Nephron (organoid): Measurements from ENCODE around the gene CDC42EP1.
"Not testable (repeated sequence)": the region's sequence is repeated elsewhere in the genome, so short reads cannot be mapped to it uniquely, and the experiment has no call there.

Experiments used
- H3K27ac Mint-ChIP-seq, 3 experiments: 2 replicates each; pipeline ENCODE4 v1.8.0; 2020; ENCODE audit warnings: mixed read lengths in 3 of 3, mild to moderate bottlenecking in 2 of 3, moderate library complexity in 1 of 3
- H3K27me3 Mint-ChIP-seq: 2 replicates; pipeline ENCODE4 v1.8.0; 2021; ENCODE audit warnings: low read depth, mild to moderate bottlenecking, moderate library complexity, mixed read lengths
- H3K36me3 Mint-ChIP-seq: 2 replicates; pipeline ENCODE4 v1.8.0; 2020; ENCODE audit warnings: low read depth, mixed read lengths
- H3K4me1 Mint-ChIP-seq: 2 replicates; pipeline ENCODE4 v1.8.0; 2020; ENCODE audit warnings: mixed read lengths
- H3K4me3 Mint-ChIP-seq, 3 experiments: 2 replicates each; pipeline ENCODE4 v1.8.0; 2020; ENCODE audit warnings: mild to moderate bottlenecking in 3 of 3, mixed read lengths in 3 of 3, moderate library complexity in 2 of 3
- H3K9me3 Mint-ChIP-seq: 2 replicates; pipeline ENCODE4 v1.8.0; 2020; ENCODE audit warnings: mixed read lengths
- CTCF ChIP-seq, 3 experiments: fragments of 200-600 bp; sonication (generic); IDR thresholded peaks; one replicate each; pipeline ENCODE4 v1.5.0; 2021; ENCODE audit warnings: antibody characterized with exemption in 3 of 3; ENCODE audit not compliant: unreplicated experiment in 3 of 3

The CDC42EP1 gene

GRCh38 chr22:37529652-37530345, 30.5 kb upstream of the CDC42EP1 start:
- Mint-ChIP-seq H3K27ac (no peak overlapping the region), H3K4me3 (no peak overlapping the region), H3K36me3 (no peaks in the 10 kb centered on the region), H3K27me3 (peaks cover 4% of the 10 kb centered on the region), H3K9me3 (no peaks in the 10 kb centered on the region), H3K4me1 (no peaks in the 10 kb centered on the region)
- no peak for TF ChIP-seq CTCF (IDR thresholded peaks at IDR 0.05; ENCODE audit: unreplicated experiment in 3 of 3)

GRCh38 chr22:37533995-37534394, 26.3 kb upstream of the CDC42EP1 start:
- Mint-ChIP-seq H3K4me1 (peaks cover 8% of the 10 kb centered on the region), H3K4me3 (no peak overlapping the region), H3K9me3 (no peaks in the 10 kb centered on the region), H3K36me3 (no peaks in the 10 kb centered on the region), H3K27ac (peak overlapping the region in 1 of 3 experiments; percentile 55), H3K27me3 (peaks cover 4% of the 10 kb centered on the region)
- TF ChIP-seq CTCF (IDR thresholded peaks at IDR 0.05; ENCODE audit: unreplicated experiment in 3 of 3): no peak

GRCh38 chr22:37534445-37534844, 25.8 kb upstream of the CDC42EP1 start:
- Mint-ChIP-seq H3K36me3 (no peaks in the 10 kb centered on the region), H3K27ac (peak overlapping the region in 2 of 3 experiments; percentile 2 to 4), H3K4me3 (no peak overlapping the region), H3K4me1 (peaks cover 10% of the 10 kb centered on the region), H3K27me3 (peaks cover 3% of the 10 kb centered on the region), H3K9me3 (no peaks in the 10 kb centered on the region)
- TF ChIP-seq CTCF (IDR thresholded peaks at IDR 0.05; ENCODE audit: unreplicated experiment in 3 of 3): no peak

GRCh38 chr22:37535159-37535558, 25.1 kb upstream of the CDC42EP1 start:
- H3K36me3 Mint-ChIP-seq: no peaks in the 10 kb centered on the region
- no peak for TF ChIP-seq CTCF (IDR thresholded peaks at IDR 0.05; ENCODE audit: unreplicated experiment in 3 of 3)
- peaks cover 12% of the 10 kb centered on the region for H3K4me1 Mint-ChIP-seq
- H3K27me3 Mint-ChIP-seq: no peaks in the 10 kb centered on the region
- no peaks in the 10 kb centered on the region for H3K9me3 Mint-ChIP-seq
- H3K4me3 Mint-ChIP-seq: no peak overlapping the region
- no peak overlapping the region for H3K27ac Mint-ChIP-seq

GRCh38 chr22:37538590-37539357, 21.5 kb upstream of the CDC42EP1 start:
- H3K36me3 Mint-ChIP-seq: no peaks in the 10 kb centered on the region
- no peaks in the 10 kb centered on the region for H3K27me3 Mint-ChIP-seq
- TF ChIP-seq CTCF (IDR thresholded peaks at IDR 0.05; ENCODE audit: unreplicated experiment in 3 of 3): peak; percentile 95 to 97 (median 97)
- H3K9me3 Mint-ChIP-seq: no peaks in the 10 kb centered on the region
- peak overlapping the region in 2 of 3 experiments; percentile 11 to 17 for H3K4me3 Mint-ChIP-seq
- peak overlapping the region; percentile 81 to 93 (median 87) for H3K27ac Mint-ChIP-seq
- peaks cover 32% of the 10 kb centered on the region for H3K4me1 Mint-ChIP-seq

- H3K36me3 Mint-ChIP-seq: not testable (repeated sequence)
- peak overlapping the region; percentile 60 to 91 (median 81) for H3K27ac Mint-ChIP-seq
These were observed 20.5 kb upstream of the CDC42EP1 start for GRCh38 chr22:37539790-37540189.

GRCh38 chr22:37542416-37542815, 17.9 kb upstream of the CDC42EP1 start:
- Mint-ChIP-seq H3K27ac (peak overlapping the region; percentile 81 to 91 (median 86)), H3K4me1 (peaks cover 54% of the 10 kb centered on the region)
- not testable (repeated sequence) for H3K36me3 Mint-ChIP-seq, H3K27me3 Mint-ChIP-seq, H3K4me3 Mint-ChIP-seq, H3K9me3 Mint-ChIP-seq

More at GRCh38 chr22:37539790-37540189, 20.5 kb upstream of the CDC42EP1 start:
- H3K4me3 Mint-ChIP-seq, H3K9me3 Mint-ChIP-seq, H3K27me3 Mint-ChIP-seq: not testable (repeated sequence)
- H3K4me1 Mint-ChIP-seq: peaks cover 36% of the 10 kb centered on the region
